ENCODE measurements around the gene MGAM2.

The MGAM2 gene

GRCh38 chr7:142104550-142105527, 6.7 kb upstream of the MGAM2 start:
- H3K36me3 Mint-ChIP-seq (ENCODE audit: low read depth): no peaks in the 10 kb centered on the region
- no peak overlapping the region for H3K27ac Mint-ChIP-seq
- H3K27me3 Mint-ChIP-seq: peaks cover 5% of the 10 kb centered on the region
- no peak for DNase-seq
- H3K9me3 Mint-ChIP-seq: no peaks in the 10 kb centered on the region
- H3K4me1 Mint-ChIP-seq (ENCODE audit: low read depth): no peaks in the 10 kb centered on the region
- no peak overlapping the region for H3K4me3 Mint-ChIP-seq

GRCh38 chr7:142108728-142109505, 2.6 kb upstream of the MGAM2 start:
- no peak for DNase-seq
- no peaks in the 10 kb centered on the region for H3K9me3 Mint-ChIP-seq
- no peaks in the 10 kb centered on the region for H3K36me3 Mint-ChIP-seq (ENCODE audit: low read depth)
- H3K4me3 Mint-ChIP-seq: no peak overlapping the region
- no peaks in the 10 kb centered on the region for H3K4me1 Mint-ChIP-seq (ENCODE audit: low read depth)
- H3K27ac Mint-ChIP-seq: no peak overlapping the region
- peaks cover 4% of the 10 kb centered on the region for H3K27me3 Mint-ChIP-seq

GRCh38 chr7:142110098-142110497, 1.4 kb upstream of the MGAM2 start:
- Mint-ChIP-seq H3K4me1 (ENCODE audit: low read depth) (no peaks in the 10 kb centered on the region), H3K27me3 (peaks cover 4% of the 10 kb centered on the region), H3K4me3 (no peak overlapping the region), H3K36me3 (ENCODE audit: low read depth) (no peaks in the 10 kb centered on the region), H3K9me3 (no peaks in the 10 kb centered on the region), H3K27ac (no peak overlapping the region)
- DNase-seq: no peak

- H3K4me3 Mint-ChIP-seq: no peak overlapping the region
- DNase-seq: no peak
Measured at GRCh38 chr7:142110638-142111037, 880 bp upstream of the MGAM2 start.

GRCh38 chr7:142112086-142112485, 568 bp downstream of the MGAM2 start:
- H3K4me3 Mint-ChIP-seq: no peak overlapping the region
- H3K4me1 Mint-ChIP-seq (ENCODE audit: low read depth): no peaks in the 10 kb centered on the region
- H3K27me3 Mint-ChIP-seq: peaks cover 4% of the 10 kb centered on the region
- DNase-seq: no peak
- H3K27ac Mint-ChIP-seq: no peak overlapping the region
- H3K36me3 Mint-ChIP-seq (ENCODE audit: low read depth): no peaks in the 10 kb centered on the region
- no peaks in the 10 kb centered on the region for H3K9me3 Mint-ChIP-seq

More at GRCh38 chr7:142110638-142111037, 880 bp upstream of the MGAM2 start:
- Mint-ChIP-seq H3K36me3 (ENCODE audit: low read depth) (no peaks in the 10 kb centered on the region), H3K9me3 (no peaks in the 10 kb centered on the region), H3K27ac (no peak overlapping the region), H3K27me3 (peaks cover 4% of the 10 kb centered on the region), H3K4me1 (ENCODE audit: low read depth) (no peaks in the 10 kb centered on the region)

GRCh38 chr7:142114207-142114606, 2.7 kb downstream of the MGAM2 start:
- Mint-ChIP-seq H3K4me1 (ENCODE audit: low read depth) (no peaks in the 10 kb centered on the region), H3K27me3 (peaks cover 4% of the 10 kb centered on the region), H3K27ac (no peak overlapping the region), H3K36me3 (ENCODE audit: low read depth) (no peaks in the 10 kb centered on the region), H3K4me3 (no peak overlapping the region), H3K9me3 (no peaks in the 10 kb centered on the region)
- DNase-seq: no peak

- no peaks in the 10 kb centered on the region for H3K9me3 Mint-ChIP-seq
- no peaks in the 10 kb centered on the region for H3K36me3 Mint-ChIP-seq (ENCODE audit: low read depth)
- H3K4me3 Mint-ChIP-seq: no peak overlapping the region
- H3K27me3 Mint-ChIP-seq: no peaks in the 10 kb centered on the region
- no peaks in the 10 kb centered on the region for H3K4me1 Mint-ChIP-seq (ENCODE audit: low read depth)
- no peak overlapping the region for H3K27ac Mint-ChIP-seq
- no peak for DNase-seq
Measured at GRCh38 chr7:142120524-142120923, 9.0 kb downstream of the MGAM2 start.

GRCh38 chr7:142123184-142123583, 11.7 kb downstream of the MGAM2 start:
- Mint-ChIP-seq H3K36me3 (ENCODE audit: low read depth) (no peaks in the 10 kb centered on the region), H3K4me1 (ENCODE audit: low read depth) (no peaks in the 10 kb centered on the region), H3K27ac (no peak overlapping the region)

GRCh38 chr7:142125256-142125955, 13.9 kb downstream of the MGAM2 start:
- no peaks in the 10 kb centered on the region for H3K4me1 Mint-ChIP-seq (ENCODE audit: low read depth)
- peaks cover 7% of the 10 kb centered on the region for H3K27me3 Mint-ChIP-seq
- no peak overlapping the region for H3K4me3 Mint-ChIP-seq
- H3K27ac Mint-ChIP-seq: no peak overlapping the region
- DNase-seq: no peak
- H3K9me3 Mint-ChIP-seq: no peaks in the 10 kb centered on the region
- no peaks in the 10 kb centered on the region for H3K36me3 Mint-ChIP-seq (ENCODE audit: low read depth)

More at GRCh38 chr7:142123184-142123583, 11.7 kb downstream of the MGAM2 start:
- DNase-seq: no peak
- Mint-ChIP-seq H3K27me3 (peaks cover 7% of the 10 kb centered on the region), H3K9me3 (no peaks in the 10 kb centered on the region), H3K4me3 (no peak overlapping the region)

- no peaks in the 10 kb centered on the region for H3K9me3 Mint-ChIP-seq
- no peaks in the 10 kb centered on the region for H3K4me1 Mint-ChIP-seq (ENCODE audit: low read depth)
- no peak overlapping the region for H3K4me3 Mint-ChIP-seq
- no peaks in the 10 kb centered on the region for H3K36me3 Mint-ChIP-seq (ENCODE audit: low read depth)
- no peak overlapping the region for H3K27ac Mint-ChIP-seq
- H3K27me3 Mint-ChIP-seq: peaks cover 7% of the 10 kb centered on the region
- no peak for DNase-seq
Measured at GRCh38 chr7:142130267-142130666, 18.7 kb downstream of the MGAM2 start.

GRCh38 chr7:142131439-142132185, 20.1 kb downstream of the MGAM2 start:
- Mint-ChIP-seq H3K36me3 (ENCODE audit: low read depth) (no peaks in the 10 kb centered on the region), H3K4me3 (no peak overlapping the region), H3K4me1 (ENCODE audit: low read depth) (no peaks in the 10 kb centered on the region), H3K27ac (no peak overlapping the region), H3K9me3 (no peaks in the 10 kb centered on the region), H3K27me3 (peaks cover 7% of the 10 kb centered on the region)
- DNase-seq: no peak

- no peaks in the 10 kb centered on the region for H3K4me1 Mint-ChIP-seq (ENCODE audit: low read depth)
- H3K4me3 Mint-ChIP-seq: no peak overlapping the region
- no peaks in the 10 kb centered on the region for H3K9me3 Mint-ChIP-seq
- H3K36me3 Mint-ChIP-seq (ENCODE audit: low read depth): no peaks in the 10 kb centered on the region
- no peak overlapping the region for H3K27ac Mint-ChIP-seq
- no peaks in the 10 kb centered on the region for H3K27me3 Mint-ChIP-seq
- no peak for DNase-seq
Measured at GRCh38 chr7:142133731-142134148, 22.2 kb downstream of the MGAM2 start.

GRCh38 chr7:142134909-142135308, 23.4 kb downstream of the MGAM2 start:
- H3K27me3 Mint-ChIP-seq: no peaks in the 10 kb centered on the region

GRCh38 chr7:142138996-142139395, 27.5 kb downstream of the MGAM2 start:
- no peaks in the 10 kb centered on the region for H3K9me3 Mint-ChIP-seq

More at GRCh38 chr7:142134909-142135308, 23.4 kb downstream of the MGAM2 start:
- no peaks in the 10 kb centered on the region for H3K4me1 Mint-ChIP-seq (ENCODE audit: low read depth)
- no peaks in the 10 kb centered on the region for H3K9me3 Mint-ChIP-seq
- no peak for DNase-seq
- H3K27ac Mint-ChIP-seq: no peak overlapping the region
- H3K4me3 Mint-ChIP-seq: no peak overlapping the region
- no peaks in the 10 kb centered on the region for H3K36me3 Mint-ChIP-seq (ENCODE audit: low read depth)

More at GRCh38 chr7:142138996-142139395, 27.5 kb downstream of the MGAM2 start:
- DNase-seq: no peak
- H3K36me3 Mint-ChIP-seq (ENCODE audit: low read depth): no peaks in the 10 kb centered on the region
- H3K4me3 Mint-ChIP-seq: no peak overlapping the region
- H3K27me3 Mint-ChIP-seq: no peaks in the 10 kb centered on the region
- no peaks in the 10 kb centered on the region for H3K4me1 Mint-ChIP-seq (ENCODE audit: low read depth)
- H3K27ac Mint-ChIP-seq: no peak overlapping the region
